Prostate gland (tissue), 2 donors: ENCODE measurements around the gene MGAT1.

Experiments
- CTCF ChIP-seq, 4 experiments: fragments of 200-600 bp in 2 of 4; fragments of 450-650 bp in 2 of 4; sonication (generic) in 2 of 4; IDR thresholded peaks; 1 replicate in 3 of 4; 2 replicates in 1 of 4; pipeline ENCODE4 v1.5.1; 2016 to 2019; ENCODE audit warnings: antibody characterized with exemption in 4 of 4, mild to moderate bottlenecking in 2 of 4, moderate library complexity in 2 of 4
- POLR2A ChIP-seq: fragments of 450-650 bp; IDR thresholded peaks from one replicate; pipeline ENCODE4 v1.6.1; 2016; ENCODE audit warnings: antibody characterized with exemption, mild to moderate bottlenecking

- TF ChIP-seq CTCF (IDR thresholded peaks at IDR 0.05) (no peak), POLR2A (no peak)
Measured at GRCh38 chr5:180777475-180777874, 25.1 kb downstream of the MGAT1 start.
